ENCODE results near the gene AIG1.

DNA sequence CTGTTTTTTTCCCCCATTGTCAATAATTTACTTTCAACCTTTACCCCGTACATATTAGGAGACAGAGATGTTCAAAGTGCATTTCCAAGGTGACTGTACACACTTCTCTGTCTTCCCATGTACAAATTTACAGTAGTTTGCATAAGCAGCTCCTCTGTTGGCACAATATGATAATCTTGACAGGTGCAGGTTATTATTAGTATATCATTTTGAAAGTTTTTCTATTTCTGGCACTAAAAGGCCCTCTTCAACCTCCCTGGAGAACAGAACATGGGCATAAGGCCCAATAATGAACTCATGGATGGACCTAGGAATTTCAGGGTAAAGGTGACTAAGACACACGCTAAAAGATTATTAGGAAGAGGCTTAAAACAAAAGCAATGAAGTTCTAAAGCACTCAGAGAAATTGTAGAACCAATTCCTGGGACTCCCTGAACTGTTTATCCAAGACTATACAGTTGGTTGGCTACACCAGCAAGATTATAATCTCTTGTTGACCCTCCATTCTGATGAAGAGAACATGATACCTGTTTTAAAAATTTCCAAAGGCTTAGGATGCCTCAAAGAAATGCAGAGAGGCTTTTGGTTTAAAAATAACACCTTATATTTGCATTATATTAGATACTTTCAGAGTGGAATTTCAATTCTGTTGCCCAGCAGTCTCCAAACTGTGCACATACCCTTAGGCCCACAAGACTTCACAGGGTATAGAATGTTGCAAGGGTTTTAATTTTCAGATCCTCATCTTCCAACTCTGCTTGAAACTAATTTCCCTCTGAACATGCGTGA lies 1.1 kb downstream of the AIG1 start:
- TF ChIP-seq, protein P1, sequence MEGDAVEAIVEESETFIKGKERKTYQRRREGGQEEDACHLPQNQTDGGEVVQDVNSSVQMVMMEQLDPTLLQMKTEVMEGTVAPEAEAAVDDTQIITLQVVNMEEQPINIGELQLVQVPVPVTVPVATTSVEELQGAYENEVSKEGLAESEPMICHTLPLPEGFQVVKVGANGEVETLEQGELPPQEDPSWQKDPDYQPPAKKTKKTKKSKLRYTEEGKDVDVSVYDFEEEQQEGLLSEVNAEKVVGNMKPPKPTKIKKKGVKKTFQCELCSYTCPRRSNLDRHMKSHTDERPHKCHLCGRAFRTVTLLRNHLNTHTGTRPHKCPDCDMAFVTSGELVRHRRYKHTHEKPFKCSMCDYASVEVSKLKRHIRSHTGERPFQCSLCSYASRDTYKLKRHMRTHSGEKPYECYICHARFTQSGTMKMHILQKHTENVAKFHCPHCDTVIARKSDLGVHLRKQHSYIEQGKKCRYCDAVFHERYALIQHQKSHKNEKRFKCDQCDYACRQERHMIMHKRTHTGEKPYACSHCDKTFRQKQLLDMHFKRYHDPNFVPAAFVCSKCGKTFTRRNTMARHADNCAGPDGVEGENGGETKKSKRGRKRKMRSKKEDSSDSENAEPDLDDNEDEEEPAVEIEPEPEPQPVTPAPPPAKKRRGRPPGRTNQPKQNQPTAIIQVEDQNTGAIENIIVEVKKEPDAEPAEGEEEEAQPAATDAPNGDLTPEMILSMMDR (IDR thresholded peaks at IDR 0.05; ENCODE audit: low read length): no peak
- TF ChIP-seq EZH2 (IDR thresholded peaks at IDR 0.05; ENCODE audit: borderline replicate concordance, low read length): no peak

All from OCI-LY1 (cell line).